Activated CD4-positive, CD25-positive, alpha-beta regulatory T cell treated with anti-CD3 and anti-CD28 coated beads, Interleukin-2, amount 50 U/mL, for 16 hours (primary cell): ENCODE results near the gene MTHFR.

ENCODE experiments used
- DNase-seq: peaks from one replicate; pipeline ENCODE4 v3.0.0-alpha.2; 2020; ENCODE audit warnings: low read depth, low spot score

Gene MTHFR

GRCh38 chr1:11782127-11782708 is 23.5 kb downstream of the MTHFR start:
- no peak for DNase-seq

DNA sequence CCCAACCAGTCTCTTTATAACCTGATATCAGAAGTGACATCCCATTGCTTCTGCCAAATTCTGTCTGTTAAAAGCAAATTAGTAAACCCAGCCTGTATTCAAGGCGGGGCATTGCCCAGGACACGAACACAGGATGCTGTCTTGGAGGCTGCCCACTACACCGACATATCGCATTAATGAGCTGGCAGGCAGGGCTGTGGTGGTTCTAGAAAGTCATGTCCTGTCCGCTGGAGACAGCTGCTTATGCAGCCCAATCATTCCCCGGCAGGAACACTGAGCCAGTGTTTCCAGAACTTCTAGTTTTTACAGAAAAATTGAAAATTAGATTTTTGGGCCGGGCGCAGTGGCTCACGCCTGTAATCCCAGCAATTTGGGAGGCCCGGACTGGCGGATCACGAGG is 24.5 kb downstream of the MTHFR start:
- no peak for DNase-seq

- no peak for DNase-seq
These were observed 25.2 kb downstream of the MTHFR start for GRCh38 chr1:11780380-11781147.

DNA sequence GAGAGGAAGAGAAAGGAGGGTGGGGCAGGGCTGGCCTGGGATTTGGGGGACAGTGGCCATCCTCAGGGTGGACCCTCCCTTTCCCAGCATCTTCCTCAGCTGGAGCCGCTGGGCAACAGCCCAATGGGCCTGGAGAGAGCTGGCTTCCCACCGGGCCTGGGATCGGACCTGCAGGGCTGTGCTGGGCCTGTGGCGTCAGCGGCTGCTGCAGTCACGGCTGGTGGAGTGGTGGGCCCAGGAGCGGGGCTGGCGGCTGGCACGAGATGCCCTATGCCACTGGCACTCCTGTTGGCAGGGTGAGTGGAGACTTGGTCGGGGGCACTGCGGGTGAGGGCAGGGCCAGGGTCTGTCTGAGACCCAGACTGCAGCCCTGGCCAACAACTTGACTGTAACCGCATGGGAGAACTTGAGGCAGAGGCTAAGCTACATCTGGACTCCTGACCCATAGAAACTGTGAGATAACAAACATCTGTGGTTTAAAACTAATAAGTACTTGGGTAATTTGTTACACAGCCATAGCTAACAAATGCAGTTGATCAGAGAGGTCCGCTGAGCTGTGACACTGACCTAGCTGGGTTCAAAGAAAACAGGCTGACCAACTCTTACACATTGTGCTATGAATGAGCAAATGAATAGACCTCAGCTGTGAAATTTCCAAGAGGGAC is 25.9 kb downstream of the MTHFR start:
- DNase-seq: no peak

DNA sequence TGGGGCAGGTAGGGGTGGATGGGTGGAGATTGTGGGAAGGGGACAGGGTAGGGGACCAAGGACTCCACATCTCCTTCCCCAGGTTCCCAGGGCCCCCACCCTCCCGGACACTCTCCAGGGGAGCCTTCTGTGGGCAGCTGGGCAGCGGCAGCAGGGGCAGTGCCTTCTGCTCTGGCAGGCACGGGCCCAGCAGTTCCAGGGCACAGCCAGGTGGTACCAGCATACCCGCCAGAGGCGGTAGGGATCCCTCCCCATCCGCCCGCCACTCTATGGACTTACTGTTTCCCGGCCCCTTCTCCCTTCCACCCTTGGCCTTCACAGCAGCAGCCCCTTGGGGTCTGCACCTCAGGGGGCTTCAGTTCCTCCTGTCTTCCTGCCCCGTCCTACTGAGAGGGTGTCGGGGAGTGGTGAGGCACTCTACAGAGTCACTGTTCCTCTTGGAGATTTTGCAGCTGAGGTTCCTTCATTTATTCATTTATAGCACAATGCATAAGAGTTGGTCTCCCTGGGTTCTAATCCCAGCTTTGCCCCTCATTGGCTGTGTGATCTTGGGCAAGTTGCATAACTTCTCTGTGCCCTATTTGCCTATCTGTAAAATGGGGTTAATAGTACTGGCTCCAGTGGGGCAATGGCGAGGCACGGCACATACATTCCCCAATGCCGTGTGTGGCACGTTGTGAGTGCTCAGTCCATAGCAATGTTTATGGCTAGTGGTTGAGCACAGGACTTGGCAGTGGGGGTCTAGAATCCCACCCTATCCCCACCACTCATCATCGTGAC is 26.7 kb downstream of the MTHFR start:
- no peak for DNase-seq

DNA sequence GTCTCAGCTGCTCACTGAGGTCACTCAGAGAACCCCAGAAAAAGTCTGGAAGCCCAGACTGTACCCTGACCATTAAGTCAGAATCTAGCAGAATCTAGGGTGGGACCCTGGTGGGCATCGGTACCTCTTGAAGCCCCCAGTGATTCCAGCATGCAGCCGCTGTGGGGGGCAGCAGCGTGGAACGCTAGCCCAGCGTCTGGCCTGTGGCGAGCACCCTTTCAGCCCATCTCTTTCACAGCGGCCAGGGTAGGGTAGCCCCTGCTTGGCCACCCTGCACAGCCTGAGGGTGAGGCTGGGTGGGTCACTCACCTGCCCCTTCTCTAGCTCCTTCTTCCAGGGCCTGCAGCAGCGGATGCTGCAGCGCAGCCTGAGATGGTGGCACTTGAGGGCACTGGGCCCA is 27.4 kb downstream of the MTHFR start:
- DNase-seq: no peak

- DNase-seq: no peak
These were observed 28.0 kb downstream of the MTHFR start for GRCh38 chr1:11777658-11778322.

DNA sequence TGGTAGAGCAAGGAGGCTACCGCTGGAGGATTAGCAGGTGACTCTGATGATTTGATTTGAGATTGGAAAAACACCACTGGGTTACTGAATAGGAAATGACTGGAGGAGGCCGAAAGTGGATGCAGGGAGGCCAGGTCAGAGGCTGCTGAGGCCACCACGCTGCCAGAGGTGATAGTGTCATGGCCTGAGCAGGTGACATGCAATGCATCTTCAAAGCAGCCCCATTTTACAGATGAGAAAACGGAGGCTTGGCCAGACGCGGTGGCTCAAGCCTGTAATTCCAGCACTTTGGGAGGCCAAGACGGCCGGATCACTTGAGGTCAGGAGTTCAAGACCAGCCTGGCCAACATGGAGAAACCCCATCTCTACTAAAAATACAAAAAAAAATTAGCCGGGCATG is 31.0 kb downstream of the MTHFR start:
- no peak for DNase-seq

- no peak for DNase-seq
These were observed 33.3 kb downstream of the MTHFR start for GRCh38 chr1:11772458-11772857.

DNA sequence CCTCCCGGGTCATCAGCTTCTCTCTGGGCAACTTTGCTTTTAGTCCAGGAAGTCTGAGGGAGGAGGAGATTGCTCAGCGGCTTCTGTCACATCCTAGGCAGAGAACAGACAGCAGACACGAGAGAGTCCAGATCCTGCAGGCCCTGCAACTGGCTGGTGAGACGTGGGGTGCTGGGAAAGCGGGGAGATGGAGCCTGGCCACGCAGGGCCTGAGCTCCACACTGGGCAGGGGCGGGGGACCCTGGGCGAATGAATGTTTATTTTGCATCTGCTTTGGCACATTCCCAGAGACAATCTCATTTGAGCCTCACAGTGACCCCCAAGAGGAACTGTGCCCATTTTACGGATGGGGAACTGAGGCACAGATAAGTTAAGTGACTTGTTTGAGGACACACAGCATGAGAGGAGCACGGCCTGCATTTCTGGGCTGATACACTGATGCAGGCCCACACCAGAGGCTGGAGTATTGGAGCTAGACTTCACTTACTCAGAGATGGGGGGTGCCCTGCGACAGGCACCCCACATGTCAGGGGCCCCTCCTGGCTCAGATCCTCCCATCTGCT is 34.2 kb downstream of the MTHFR start:
- DNase-seq: no peak

- no peak for DNase-seq
These were observed 35.8 kb downstream of the MTHFR start for GRCh38 chr1:11770011-11770410.

GRCh38 chr1:11769274-11769673 is 36.5 kb downstream of the MTHFR start:
- DNase-seq: no peak

DNA sequence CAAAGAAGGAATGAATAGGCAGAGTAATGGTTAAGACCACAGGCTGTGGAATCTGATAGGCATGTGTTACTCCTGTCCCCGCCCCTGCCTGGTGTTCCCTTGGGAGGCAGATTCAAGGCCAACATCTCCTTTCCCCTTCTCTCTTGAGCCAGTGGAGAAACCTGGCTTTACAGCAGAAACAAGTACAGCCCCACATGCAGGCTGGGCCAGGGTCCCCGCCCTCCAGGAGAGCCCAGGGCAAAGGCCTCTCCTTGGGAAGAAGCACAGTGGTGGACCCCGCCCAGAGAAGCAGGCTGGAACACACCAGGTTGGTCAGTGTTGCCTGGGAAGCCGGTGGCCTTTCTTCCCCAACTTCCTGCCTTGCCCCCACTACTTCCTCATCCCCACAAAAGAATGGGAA is 36.9 kb downstream of the MTHFR start:
- DNase-seq: no peak

GRCh38 chr1:11767922-11768704 is 37.7 kb downstream of the MTHFR start:
- DNase-seq: no peak

DNA sequence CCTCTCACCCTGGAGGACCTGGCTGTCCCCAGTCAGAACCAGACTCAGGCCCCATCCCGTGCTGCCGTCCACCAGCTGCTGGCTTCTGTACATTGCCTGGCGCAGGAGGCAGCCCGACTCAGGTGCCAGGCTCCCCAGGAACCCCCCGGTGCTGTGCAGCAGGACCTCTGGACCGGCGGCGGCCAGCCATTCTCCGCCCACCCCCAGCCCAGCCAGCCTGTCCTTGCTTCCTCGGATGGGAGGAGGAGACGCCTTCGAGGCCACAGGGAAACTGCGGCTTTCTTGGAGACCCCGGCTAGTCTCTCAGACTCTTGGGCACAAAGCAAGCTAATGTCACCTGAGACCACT is 39.4 kb downstream of the MTHFR start:
- no peak for DNase-seq

- no peak for DNase-seq
These were observed 39.9 kb downstream of the MTHFR start for GRCh38 chr1:11765661-11766428.

GRCh38 chr1:11764519-11764918 is 41.2 kb downstream of the MTHFR start:
- DNase-seq: no peak

DNA sequence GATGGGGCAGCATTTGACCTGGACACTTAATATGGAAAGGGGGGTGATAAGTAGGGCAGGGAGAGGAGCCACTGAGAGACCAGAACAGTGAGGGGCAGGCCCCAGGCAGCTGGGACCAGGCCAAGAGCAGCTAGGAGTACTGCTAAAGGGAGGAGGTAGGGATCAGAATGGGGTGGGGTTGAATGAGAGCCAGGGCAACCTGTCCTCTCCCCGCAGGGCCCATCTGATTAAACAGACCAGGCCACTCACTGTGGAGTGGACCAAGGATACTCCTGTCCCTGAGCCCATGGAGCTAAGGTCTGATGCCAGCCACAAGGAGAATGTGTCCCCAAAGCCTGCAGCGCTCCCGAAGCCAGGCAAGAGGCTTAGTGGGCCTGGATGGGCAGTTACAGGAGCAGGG is 41.6 kb downstream of the MTHFR start:
- no peak for DNase-seq

DNA sequence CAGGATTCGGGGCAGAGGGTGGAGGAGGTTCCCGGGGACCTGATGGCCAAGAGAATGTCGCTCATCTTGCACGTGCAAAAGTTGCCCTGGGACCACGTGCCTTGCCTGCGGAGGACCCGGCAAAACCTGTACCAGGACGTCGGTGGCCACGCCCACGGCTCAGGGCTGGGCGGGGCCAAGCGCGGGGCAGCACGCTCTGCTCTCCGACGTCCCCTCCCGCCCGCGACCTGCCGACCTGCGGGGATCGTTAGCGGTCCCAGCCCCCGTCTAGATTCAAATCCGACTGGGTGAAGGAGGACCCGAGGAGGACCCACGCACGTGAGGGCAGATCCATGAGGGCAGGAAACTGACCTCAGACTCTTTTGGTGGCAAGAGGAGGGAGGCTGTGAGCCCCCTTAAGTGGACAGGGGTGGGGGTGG is 43.8 kb downstream of the MTHFR start, which contains the start of gene C1orf167:
Gene C1orf167, plus strand, starts transcription at position 206 of the 419 bp plus-strand sequence. CDS start 2,208 bp downstream, outside the sequence.
- DNase-seq: no peak

GRCh38 chr1:11761285-11761684 is 44.5 kb downstream of the MTHFR start:
- DNase-seq: no peak
